ENCODE results near the gene CFAP206. TPM values are rescaled to one million over a fixed set of nuclear protein-coding genes. Genes with fewer than 3 reads are reported as not detected.

The CFAP206 gene
- 0.50 to 0.62 TPM (median 0.54 TPM) in 5 replicates for total RNA-seq (2022; extraction: Qiagen RNA extraction; ENCODE audit: low read depth)

GRCh38 chr6:87407901-87408720 lies at the start of gene CFAP206:
Gene CFAP206 (plus strand): TSS chr6:87407972. CDS start chr6:87409840, 1,868 bp downstream.

GRCh38 chr6:87472525-87473418 lies 65.0 kb downstream of the CFAP206 start, which contains the start of gene SLC35A1:
Gene SLC35A1 (plus strand): TSS chr6:87472974. CDS start chr6:87473004, 30 bp downstream.

Other genes with a start within 250 kb of the CFAP206 start
- gene SMIM8, start 85.4 kb upstream of the CFAP206 start, total RNA-seq (2022; extraction: Qiagen RNA extraction; ENCODE audit: low read depth) = 2.6 to 4.8 TPM (median 3.7 TPM) in 5 replicates
- gene GJB7, start 78.7 kb upstream of the CFAP206 start, total RNA-seq (2022; extraction: Qiagen RNA extraction; ENCODE audit: low read depth) = not detected in 5 replicates
- 0.12 to 0.44 TPM (median 0.15 TPM) in 3 of 5 replicates, not detected in the others for gene C6orf163, start 63.2 kb upstream of the CFAP206 start, total RNA-seq (2022; extraction: Qiagen RNA extraction; ENCODE audit: low read depth)
- 7.3 to 10.5 TPM (median 10.2 TPM) in 5 replicates for gene SLC35A1, start 65.0 kb downstream of the CFAP206 start, total RNA-seq (2022; extraction: Qiagen RNA extraction; ENCODE audit: low read depth)
- gene RARS2, start 182.0 kb downstream of the CFAP206 start, total RNA-seq (2022; extraction: Qiagen RNA extraction; ENCODE audit: low read depth) = 18.2 to 25.7 TPM (median 20.2 TPM) in 5 replicates
- gene ORC3, start 182.2 kb downstream of the CFAP206 start, total RNA-seq (2022; extraction: Qiagen RNA extraction; ENCODE audit: low read depth) = 13.9 to 22.5 TPM (median 16.1 TPM) in 5 replicates

Data from A549 treated with ZK216348 at 1 μM for 4 hours (cell line).